ENCODE measurements around the gene SSBP2. TPM values are rescaled to one million over a fixed set of nuclear protein-coding genes. Genes with fewer than 3 reads are reported as not detected.
A peak's percentile ranks its signal among the peaks of the same experiment; 100 is the strongest.

Gene SSBP2
- total and polyA plus RNA-seq, 4 donors = 17.2 to 99.9 (median 27.3) TPM

DNA sequence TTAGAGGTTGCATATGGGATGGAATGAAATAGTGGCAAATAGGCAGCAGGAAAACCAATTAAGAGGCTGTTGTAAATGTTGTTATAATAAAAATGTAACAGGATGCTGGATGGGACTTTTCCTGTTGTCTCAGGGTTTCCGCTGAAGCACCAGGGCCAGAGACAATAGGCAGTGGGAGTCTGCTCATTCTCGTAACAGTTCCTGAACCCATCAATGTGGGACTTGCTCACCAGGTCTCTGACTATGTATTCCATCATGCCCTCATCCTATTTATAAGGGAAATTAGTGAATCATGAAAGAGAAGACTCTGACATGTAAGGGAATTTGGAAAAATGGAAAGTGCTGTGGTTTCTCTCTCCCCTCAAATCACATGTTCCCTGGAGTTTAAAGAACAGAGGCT lies 23.5 kb upstream of the SSBP2 start:
- peaks cover 0 to 11% (median 3%) of the 10 kb centered on the region in 5 donors for H3K4me1 ChIP-seq (ENCODE audit: control insufficient read depth in 5 of 5, insufficient read depth in 5 of 5, low read length in 5 of 5)
- H3K27me3 ChIP-seq (ENCODE audit: control insufficient read depth in 3 of 3, insufficient read depth in 3 of 3, low read length in 2 of 3) = no peaks in the 10 kb centered on the region
- DNase-seq (no peak), ATAC-seq (ENCODE audit: insufficient read depth, low FRiP score) (no peak)
- no peak overlapping the region for H3K9ac ChIP-seq (ENCODE audit: insufficient read depth in 1 of 2, low read length in 2 of 2)
- WGBS, 2 donors = 70 to 96% methylated on average over 2 of the region's 2 CpGs
- TF ChIP-seq, protein P1, sequence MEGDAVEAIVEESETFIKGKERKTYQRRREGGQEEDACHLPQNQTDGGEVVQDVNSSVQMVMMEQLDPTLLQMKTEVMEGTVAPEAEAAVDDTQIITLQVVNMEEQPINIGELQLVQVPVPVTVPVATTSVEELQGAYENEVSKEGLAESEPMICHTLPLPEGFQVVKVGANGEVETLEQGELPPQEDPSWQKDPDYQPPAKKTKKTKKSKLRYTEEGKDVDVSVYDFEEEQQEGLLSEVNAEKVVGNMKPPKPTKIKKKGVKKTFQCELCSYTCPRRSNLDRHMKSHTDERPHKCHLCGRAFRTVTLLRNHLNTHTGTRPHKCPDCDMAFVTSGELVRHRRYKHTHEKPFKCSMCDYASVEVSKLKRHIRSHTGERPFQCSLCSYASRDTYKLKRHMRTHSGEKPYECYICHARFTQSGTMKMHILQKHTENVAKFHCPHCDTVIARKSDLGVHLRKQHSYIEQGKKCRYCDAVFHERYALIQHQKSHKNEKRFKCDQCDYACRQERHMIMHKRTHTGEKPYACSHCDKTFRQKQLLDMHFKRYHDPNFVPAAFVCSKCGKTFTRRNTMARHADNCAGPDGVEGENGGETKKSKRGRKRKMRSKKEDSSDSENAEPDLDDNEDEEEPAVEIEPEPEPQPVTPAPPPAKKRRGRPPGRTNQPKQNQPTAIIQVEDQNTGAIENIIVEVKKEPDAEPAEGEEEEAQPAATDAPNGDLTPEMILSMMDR (IDR thresholded peaks at IDR 0.05; ENCODE audit: control extremely low read depth, extremely low read depth) = no peak
- no peak overlapping the region for H3K4me3 ChIP-seq
- H3K36me3 ChIP-seq (ENCODE audit: control insufficient read depth in 4 of 4, insufficient read depth in 4 of 4, low read length in 4 of 4) = no peaks in the 10 kb centered on the region
- no peaks in the 10 kb centered on the region for H3K9me3 ChIP-seq (ENCODE audit: control insufficient read depth in 4 of 4, insufficient read depth in 3 of 4, low read length in 3 of 4)
- H3K27ac ChIP-seq (ENCODE audit: low read depth in 1 of 2, low read length in 1 of 2) = peak overlapping the region in 1 of 2 donors; percentile 48

DNA sequence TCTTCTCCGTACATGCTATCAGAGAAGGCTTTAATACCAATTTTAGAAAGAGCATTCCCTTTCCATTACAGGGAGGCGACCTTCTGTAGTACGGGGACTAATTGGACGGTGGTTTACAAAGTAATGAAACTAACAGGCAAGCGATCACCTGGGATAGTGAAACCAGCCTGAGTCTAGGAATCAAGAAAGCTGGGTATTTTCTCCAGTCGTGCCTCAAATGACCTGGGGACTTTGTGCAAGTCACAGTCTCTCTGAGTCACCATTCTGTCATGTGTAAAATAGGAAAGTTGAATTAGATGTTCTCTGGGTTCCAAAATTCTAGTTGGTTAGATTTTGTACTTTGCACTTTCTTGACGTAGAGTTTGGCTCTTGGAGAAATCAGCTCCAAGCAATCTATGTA lies 22.7 kb upstream of the SSBP2 start:
- DNase-seq (no peak), ATAC-seq (ENCODE audit: insufficient read depth, low FRiP score) (no peak)
- H3K4me1 ChIP-seq (ENCODE audit: control insufficient read depth in 5 of 5, insufficient read depth in 5 of 5, low read length in 5 of 5) = peaks cover 0 to 3% (median 3%) of the 10 kb centered on the region in 5 donors
- TF ChIP-seq, protein P1 (IDR thresholded peaks at IDR 0.05; ENCODE audit: control extremely low read depth, extremely low read depth) = no peak
- peak overlapping the region in 1 of 2 donors; percentile 49 for H3K27ac ChIP-seq (ENCODE audit: low read depth in 1 of 2, low read length in 1 of 2)
- no peak overlapping the region for H3K9ac ChIP-seq (ENCODE audit: insufficient read depth in 1 of 2, low read length in 2 of 2)
- no peaks in the 10 kb centered on the region for H3K36me3 ChIP-seq (ENCODE audit: control insufficient read depth in 4 of 4, insufficient read depth in 4 of 4, low read length in 4 of 4)
- WGBS, 2 donors = 79 to 90% methylated on average over 7 of the region's 7 CpGs
- H3K9me3 ChIP-seq (ENCODE audit: control insufficient read depth in 4 of 4, insufficient read depth in 3 of 4, low read length in 3 of 4) = no peaks in the 10 kb centered on the region
- no peaks in the 10 kb centered on the region for H3K27me3 ChIP-seq (ENCODE audit: control insufficient read depth in 3 of 3, insufficient read depth in 3 of 3, low read length in 2 of 3)
- H3K4me3 ChIP-seq = no peak overlapping the region

DNA sequence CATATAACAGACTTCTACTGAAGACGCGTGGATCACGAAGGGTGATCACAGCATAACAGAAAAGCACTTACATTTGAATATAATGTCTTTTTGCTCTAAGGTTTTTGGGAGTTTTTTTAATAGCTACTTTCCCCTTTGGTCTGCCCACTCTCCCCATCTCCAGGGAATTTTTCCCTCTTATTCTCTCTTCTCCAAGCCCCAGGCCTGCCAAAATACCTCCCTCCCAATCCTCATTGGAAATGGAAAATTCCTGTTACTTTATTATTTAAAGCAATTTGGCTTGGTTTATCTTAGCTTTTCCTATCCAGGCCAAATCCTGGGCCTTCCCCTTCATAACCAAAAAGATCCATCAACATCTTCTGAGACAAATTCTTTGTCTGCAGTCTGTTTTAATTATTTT lies 22.3 kb upstream of the SSBP2 start:
- WGBS, 2 donors = 94 to 100% methylated on average over 3 of the region's 3 CpGs

More for the DNA sequence above, 22.3 kb upstream of the SSBP2 start:
- TF ChIP-seq, protein P1 (IDR thresholded peaks at IDR 0.05; ENCODE audit: control extremely low read depth, extremely low read depth) = no peak
- Histone ChIP-seq H3K36me3 (ENCODE audit: control insufficient read depth in 4 of 4, insufficient read depth in 4 of 4, low read length in 4 of 4) (no peaks in the 10 kb centered on the region), H3K9me3 (ENCODE audit: control insufficient read depth in 4 of 4, insufficient read depth in 3 of 4, low read length in 3 of 4) (no peaks in the 10 kb centered on the region), H3K9ac (ENCODE audit: insufficient read depth in 1 of 2, low read length in 2 of 2) (no peak overlapping the region), H3K4me3 (no peak overlapping the region), H3K27me3 (ENCODE audit: control insufficient read depth in 3 of 3, insufficient read depth in 3 of 3, low read length in 2 of 3) (no peaks in the 10 kb centered on the region), H3K27ac (ENCODE audit: low read depth in 1 of 2, low read length in 1 of 2) (peak overlapping the region in 1 of 2 donors; percentile 49), H3K4me1 (ENCODE audit: control insufficient read depth in 5 of 5, insufficient read depth in 5 of 5, low read length in 5 of 5) (peaks cover 0 to 3% (median 0%) of the 10 kb centered on the region in 5 donors)
- no peak for DNase-seq
- ATAC-seq (ENCODE audit: insufficient read depth, low FRiP score) = no peak

All from lung (tissue), 12 donors.